DOHH2 (cell line): ENCODE results near the gene TLE1.

Experiments used
- H3F3A ChIP-seq: fragments of 200-600 bp; sonication (generic), shearing (Covaris generic); 2 replicates; pipeline ENCODE4 v1.6.0; 2016; ENCODE audit warnings: antibody characterized with exemption, mild to moderate bottlenecking; ENCODE audit not compliant: control insufficient read depth, insufficient read depth
- H3K27ac ChIP-seq: fragments of 200-600 bp; sonication (generic); 2 replicates; pipeline ENCODE4 v1.5.1; 2014; ENCODE audit warnings: low read depth, mild to moderate bottlenecking, low read length, moderate library complexity
- H3K27me3 ChIP-seq: fragments of 200-600 bp; sonication (generic); 2 replicates; pipeline ENCODE4 v1.6.1; 2014; ENCODE audit warnings: mild to moderate bottlenecking, low read length, mixed read lengths; ENCODE audit not compliant: control insufficient read depth
- H3K36me3 ChIP-seq: fragments of 200-600 bp; sonication (generic); 2 replicates; pipeline ENCODE4 v1.6.1; 2014; ENCODE audit warnings: mild to moderate bottlenecking, low read length, moderate library complexity, mixed read lengths; ENCODE audit not compliant: control insufficient read depth
- H3K4me1 ChIP-seq: fragments of 200-600 bp; sonication (generic); 2 replicates; pipeline ENCODE4 v1.6.1; 2014; ENCODE audit warnings: mild to moderate bottlenecking, low read length, mixed read lengths; ENCODE audit not compliant: control insufficient read depth
- H3K4me2 ChIP-seq: fragments of 200-600 bp; sonication (generic); 2 replicates; pipeline ENCODE4 v1.6.0; 2014; ENCODE audit warnings: mild to moderate bottlenecking, low read length, moderate library complexity
- H3K4me3 ChIP-seq: fragments of 200-600 bp; sonication (generic); 2 replicates; pipeline ENCODE4 v1.5.1; 2014; ENCODE audit warnings: mild to moderate bottlenecking, low read length, mixed read lengths
- H3K79me2 ChIP-seq: fragments of 200-600 bp; sonication (generic); 2 replicates; pipeline ENCODE4 v1.6.1; 2014; ENCODE audit warnings: mild to moderate bottlenecking, low read length, mixed read lengths; ENCODE audit not compliant: control insufficient read depth
- H3K9me2 ChIP-seq: fragments of 200-600 bp; sonication (generic); replicated peaks from 2 replicates; pipeline ENCODE4 v1.6.1; 2014; ENCODE audit warnings: mild to moderate bottlenecking, low read length, mixed read lengths; ENCODE audit not compliant: control insufficient read depth
- H3K9me3 ChIP-seq: fragments of 200-600 bp; sonication (generic); 2 replicates; pipeline ENCODE4 v1.6.1; 2014; ENCODE audit warnings: antibody characterized with exemption, low read length, mixed read lengths; ENCODE audit not compliant: control insufficient read depth, insufficient read depth
- H4K20me1 ChIP-seq: fragments of 200-600 bp; sonication (generic); 2 replicates; pipeline ENCODE4 v1.6.0; 2014; ENCODE audit warnings: low read depth, mild to moderate bottlenecking, antibody characterized with exemption, low read length, moderate library complexity; ENCODE audit not compliant: control insufficient read depth, insufficient read depth
- CTCF ChIP-seq: fragments of 200-600 bp; sonication (generic); IDR thresholded peaks from one replicate; pipeline ENCODE4 v1.5.1; 2014; ENCODE audit warnings: antibody characterized with exemption, mild to moderate bottlenecking, low read depth, low read length; ENCODE audit not compliant: poor library complexity, severe bottlenecking
- EZH2phosphoT487 ChIP-seq: fragments of 200-600 bp; sonication (generic); IDR thresholded peaks from 2 replicates; pipeline ENCODE4 v1.6.1; 2017; ENCODE audit warnings: borderline replicate concordance, mild to moderate bottlenecking, antibody characterized with exemption, low read length, moderate library complexity, mixed read lengths

Gene TLE1

GRCh38 chr9:81625969-81626368 lies 63.4 kb downstream of the TLE1 start:
- H3K4me2 ChIP-seq, result no peak overlapping the region
- no peaks in the 10 kb centered on the region for H3K9me3 ChIP-seq
- no peaks in the 10 kb centered on the region for H3K27me3 ChIP-seq
- H3K79me2 ChIP-seq, result no peaks in the 10 kb centered on the region
- no peaks in the 10 kb centered on the region for H3F3A ChIP-seq
- H4K20me1 ChIP-seq, result no peaks in the 10 kb centered on the region
- H3K9me2 ChIP-seq, result no peaks in the 10 kb centered on the region
- no peak for TF ChIP-seq CTCF
- TF ChIP-seq EZH2phosphoT487, result no peak
- no peak overlapping the region for H3K27ac ChIP-seq
- no peaks in the 10 kb centered on the region for H3K36me3 ChIP-seq
- H3K4me1 ChIP-seq, result peaks cover 2% of the 10 kb centered on the region
- H3K4me3 ChIP-seq, result no peak overlapping the region

- H3K27ac ChIP-seq, result no peak overlapping the region
- no peaks in the 10 kb centered on the region for H3K36me3 ChIP-seq
- no peak for TF ChIP-seq CTCF
- no peak for TF ChIP-seq EZH2phosphoT487
- H3F3A ChIP-seq, result no peaks in the 10 kb centered on the region
- H3K9me3 ChIP-seq, result no peaks in the 10 kb centered on the region
- no peak overlapping the region for H3K4me2 ChIP-seq
- H3K4me1 ChIP-seq, result peaks cover 21% of the 10 kb centered on the region
- H4K20me1 ChIP-seq, result no peaks in the 10 kb centered on the region
- no peak overlapping the region for H3K4me3 ChIP-seq
- no peaks in the 10 kb centered on the region for H3K79me2 ChIP-seq
- no peaks in the 10 kb centered on the region for H3K27me3 ChIP-seq
- no peaks in the 10 kb centered on the region for H3K9me2 ChIP-seq
Observed at GRCh38 chr9:81623778-81624177, 65.6 kb downstream of the TLE1 start.

GRCh38 chr9:81622471-81623255 lies 66.7 kb downstream of the TLE1 start:
- no peak overlapping the region for H3K4me2 ChIP-seq
- peaks cover 21% of the 10 kb centered on the region for H3K4me1 ChIP-seq
- no peak for TF ChIP-seq EZH2phosphoT487
- TF ChIP-seq CTCF, result no peak

More at GRCh38 chr9:81622471-81623255, 66.7 kb downstream of the TLE1 start:
- Histone ChIP-seq H3K79me2 (no peaks in the 10 kb centered on the region), H3F3A (no peaks in the 10 kb centered on the region), H3K9me3 (no peaks in the 10 kb centered on the region), H3K9me2 (no peaks in the 10 kb centered on the region), H3K27me3 (no peaks in the 10 kb centered on the region), H3K4me3 (no peak overlapping the region), H4K20me1 (no peaks in the 10 kb centered on the region), H3K36me3 (no peaks in the 10 kb centered on the region), H3K27ac (no peak overlapping the region)
